ENCODE measurements around the gene UBE2V1.
A peak's percentile ranks its signal among the peaks of the same experiment; 100 is the strongest.

UBE2V1 gene

DNA sequence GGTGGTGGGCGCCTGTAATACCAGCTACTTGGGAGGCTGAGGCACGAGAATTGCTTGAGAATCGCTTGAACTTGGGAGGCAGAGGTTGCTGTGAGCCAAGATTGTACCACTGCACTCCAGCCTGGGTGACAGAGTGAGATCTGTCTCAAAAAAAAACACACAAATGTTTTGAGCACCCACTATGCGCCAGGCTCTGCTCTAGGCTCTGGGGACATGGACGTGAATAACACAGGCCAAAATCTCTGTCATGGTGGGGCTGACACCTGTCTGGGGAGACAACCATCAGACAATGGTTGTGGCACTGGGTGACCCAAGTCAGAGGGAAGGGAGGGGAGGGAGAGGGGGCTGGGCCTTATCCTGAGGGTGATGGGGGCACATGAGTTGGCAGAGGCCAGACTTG, 62.7 kb downstream of the UBE2V1 start:
- Histone ChIP-seq H3K9me3 (ENCODE audit: control insufficient read depth in 2 of 2, low read length in 2 of 2) (no peaks in the 10 kb centered on the region), H3K27me3 (ENCODE audit: control insufficient read depth in 2 of 2, insufficient read depth in 2 of 2, low read length in 2 of 2) (no peaks in the 10 kb centered on the region), H3K9ac (ENCODE audit: low read depth in 1 of 2, low read length in 2 of 2) (no peak overlapping the region), H3K36me3 (ENCODE audit: control insufficient read depth in 2 of 2, insufficient read depth in 2 of 2, low read length in 2 of 2) (no peaks in the 10 kb centered on the region), H3K4me1 (ENCODE audit: control insufficient read depth in 2 of 2, insufficient read depth in 2 of 2, low read length in 2 of 2) (peaks cover 3 to 5% of the 10 kb centered on the region in 2 donors), H3K4me3 (ENCODE audit: low read length in 2 of 2) (no peak overlapping the region), H3K27ac (ENCODE audit: low read depth in 2 of 2, low read length in 2 of 2) (no peak overlapping the region)

DNA sequence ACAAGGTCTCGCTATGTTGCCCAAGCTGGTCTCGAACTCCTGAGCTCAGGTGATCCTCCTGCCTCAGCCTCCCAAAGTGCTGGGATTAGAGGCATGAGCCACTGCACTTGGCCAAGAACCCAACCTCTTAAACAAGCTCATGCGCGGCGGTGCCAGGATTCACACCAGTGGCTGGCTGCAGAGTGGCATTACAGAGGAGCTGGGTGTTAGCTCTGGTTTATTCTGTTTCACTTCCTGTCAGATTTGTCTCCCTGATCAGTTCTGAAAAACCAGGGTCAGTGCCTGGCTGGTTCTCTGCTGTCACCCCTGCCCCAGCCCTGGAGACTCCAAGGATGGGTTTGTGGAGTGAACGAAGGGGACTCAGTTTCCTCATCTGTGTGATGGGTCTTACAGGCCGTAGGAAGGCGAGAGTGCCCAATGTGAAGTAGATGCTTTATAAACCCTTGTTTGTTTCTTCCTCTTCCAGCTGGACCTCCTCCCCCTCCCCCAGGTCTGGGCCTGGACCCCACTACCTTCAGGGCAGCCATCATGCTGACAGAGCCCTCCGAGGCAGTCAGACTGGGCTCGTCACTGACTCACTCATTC, 63.4 kb downstream of the UBE2V1 start:
- no peaks in the 10 kb centered on the region for H3K9me3 ChIP-seq (ENCODE audit: control insufficient read depth in 2 of 2, low read length in 2 of 2)
- no peaks in the 10 kb centered on the region for H3K36me3 ChIP-seq (ENCODE audit: control insufficient read depth in 2 of 2, insufficient read depth in 2 of 2, low read length in 2 of 2)
- no peak overlapping the region for H3K27ac ChIP-seq (ENCODE audit: low read depth in 2 of 2, low read length in 2 of 2)
- no peak overlapping the region for H3K9ac ChIP-seq (ENCODE audit: low read depth in 1 of 2, low read length in 2 of 2)
- H3K27me3 ChIP-seq (ENCODE audit: control insufficient read depth in 2 of 2, insufficient read depth in 2 of 2, low read length in 2 of 2) = no peaks in the 10 kb centered on the region
- no peak overlapping the region for H3K4me3 ChIP-seq (ENCODE audit: low read length in 2 of 2)
- peaks cover 0 to 2% of the 10 kb centered on the region in 2 donors for H3K4me1 ChIP-seq (ENCODE audit: control insufficient read depth in 2 of 2, insufficient read depth in 2 of 2, low read length in 2 of 2)

DNA sequence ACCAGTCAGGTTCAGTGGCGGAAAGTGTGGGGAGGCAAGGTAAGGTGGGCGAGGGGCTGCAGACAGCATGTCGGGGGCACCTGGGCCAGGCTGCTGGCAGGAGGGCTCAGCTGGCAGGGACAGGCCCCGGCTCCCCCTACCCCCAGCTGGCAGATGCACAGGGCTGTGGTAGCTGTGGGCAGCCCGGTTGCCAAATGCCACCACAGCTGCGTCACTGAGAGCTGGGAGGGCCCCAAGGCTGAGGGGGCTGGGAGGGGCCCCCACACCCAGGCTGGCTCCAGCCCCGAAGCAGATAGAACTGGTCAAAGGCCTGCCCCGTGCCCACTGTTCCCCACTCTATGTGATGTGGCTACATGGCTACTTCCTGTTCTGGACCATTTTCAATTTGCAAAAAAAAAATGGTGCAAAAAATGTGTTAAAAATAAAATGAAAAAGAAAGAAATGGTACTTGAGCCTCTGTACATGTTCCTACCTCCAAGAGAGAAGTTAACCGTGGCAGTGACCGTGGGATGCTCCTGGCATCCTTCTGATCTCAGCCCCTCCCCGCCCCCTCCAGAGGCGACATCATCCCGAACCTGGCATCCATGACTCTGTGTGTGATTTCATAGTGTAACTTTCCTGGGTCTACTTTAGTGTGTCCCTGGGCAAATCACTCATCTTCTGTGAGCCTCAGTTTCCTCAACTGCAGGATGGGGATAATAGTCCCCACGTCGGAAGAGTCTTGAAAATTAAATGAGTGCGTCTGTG, 64.4 kb downstream of the UBE2V1 start:
- H3K27ac ChIP-seq (ENCODE audit: low read depth in 2 of 2, low read length in 2 of 2) = no peak overlapping the region
- no peak overlapping the region for H3K4me3 ChIP-seq (ENCODE audit: low read length in 2 of 2)
- no peaks in the 10 kb centered on the region for H3K36me3 ChIP-seq (ENCODE audit: control insufficient read depth in 2 of 2, insufficient read depth in 2 of 2, low read length in 2 of 2)
- no peaks in the 10 kb centered on the region for H3K9me3 ChIP-seq (ENCODE audit: control insufficient read depth in 2 of 2, low read length in 2 of 2)
- H3K4me1 ChIP-seq (ENCODE audit: control insufficient read depth in 2 of 2, insufficient read depth in 2 of 2, low read length in 2 of 2) = peaks cover 0 to 2% of the 10 kb centered on the region in 2 donors
- no peaks in the 10 kb centered on the region for H3K27me3 ChIP-seq (ENCODE audit: control insufficient read depth in 2 of 2, insufficient read depth in 2 of 2, low read length in 2 of 2)
- no peak overlapping the region for H3K9ac ChIP-seq (ENCODE audit: low read depth in 1 of 2, low read length in 2 of 2)

DNA sequence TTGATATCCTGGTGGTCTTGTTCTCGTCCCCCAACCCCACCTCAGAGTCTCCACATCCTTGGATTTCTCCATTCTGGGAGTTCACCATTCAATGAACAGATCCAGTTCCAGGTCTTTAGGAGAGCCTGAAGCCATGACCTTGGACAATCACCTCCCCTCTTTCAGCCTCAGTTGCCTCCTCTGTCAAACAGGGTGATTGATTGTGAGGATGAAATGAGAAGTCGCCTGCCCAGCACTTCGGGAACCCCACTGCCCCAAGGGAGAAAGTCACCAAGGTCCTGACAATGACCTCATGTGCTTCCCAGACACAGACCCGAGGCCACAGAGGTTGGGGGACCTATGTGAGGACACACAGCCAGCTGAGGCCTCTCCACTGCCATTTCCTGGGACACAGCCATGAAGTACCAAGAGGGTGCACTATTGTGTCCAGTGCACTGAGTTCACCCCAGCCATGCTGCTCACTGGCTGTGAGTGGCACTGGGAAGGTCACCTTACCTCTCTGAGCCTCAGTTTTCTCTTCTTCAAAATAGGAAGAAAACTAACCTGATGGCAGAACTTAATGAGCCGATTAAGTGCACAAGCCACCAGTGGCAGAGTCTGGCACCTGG, 68.5 kb downstream of the UBE2V1 start:
- no peaks in the 10 kb centered on the region for H3K9me3 ChIP-seq (ENCODE audit: control insufficient read depth in 2 of 2, low read length in 2 of 2)
- no peak overlapping the region for H3K9ac ChIP-seq (ENCODE audit: low read depth in 1 of 2, low read length in 2 of 2)
- H3K4me1 ChIP-seq (ENCODE audit: control insufficient read depth in 2 of 2, insufficient read depth in 2 of 2, low read length in 2 of 2) = peaks cover 0 to 2% of the 10 kb centered on the region in 2 donors
- no peak overlapping the region for H3K27ac ChIP-seq (ENCODE audit: low read depth in 2 of 2, low read length in 2 of 2)
- H3K4me3 ChIP-seq (ENCODE audit: low read length in 2 of 2) = no peak overlapping the region
- H3K36me3 ChIP-seq (ENCODE audit: control insufficient read depth in 2 of 2, insufficient read depth in 2 of 2, low read length in 2 of 2) = no peaks in the 10 kb centered on the region
- H3K27me3 ChIP-seq (ENCODE audit: control insufficient read depth in 2 of 2, insufficient read depth in 2 of 2, low read length in 2 of 2) = no peaks in the 10 kb centered on the region

DNA sequence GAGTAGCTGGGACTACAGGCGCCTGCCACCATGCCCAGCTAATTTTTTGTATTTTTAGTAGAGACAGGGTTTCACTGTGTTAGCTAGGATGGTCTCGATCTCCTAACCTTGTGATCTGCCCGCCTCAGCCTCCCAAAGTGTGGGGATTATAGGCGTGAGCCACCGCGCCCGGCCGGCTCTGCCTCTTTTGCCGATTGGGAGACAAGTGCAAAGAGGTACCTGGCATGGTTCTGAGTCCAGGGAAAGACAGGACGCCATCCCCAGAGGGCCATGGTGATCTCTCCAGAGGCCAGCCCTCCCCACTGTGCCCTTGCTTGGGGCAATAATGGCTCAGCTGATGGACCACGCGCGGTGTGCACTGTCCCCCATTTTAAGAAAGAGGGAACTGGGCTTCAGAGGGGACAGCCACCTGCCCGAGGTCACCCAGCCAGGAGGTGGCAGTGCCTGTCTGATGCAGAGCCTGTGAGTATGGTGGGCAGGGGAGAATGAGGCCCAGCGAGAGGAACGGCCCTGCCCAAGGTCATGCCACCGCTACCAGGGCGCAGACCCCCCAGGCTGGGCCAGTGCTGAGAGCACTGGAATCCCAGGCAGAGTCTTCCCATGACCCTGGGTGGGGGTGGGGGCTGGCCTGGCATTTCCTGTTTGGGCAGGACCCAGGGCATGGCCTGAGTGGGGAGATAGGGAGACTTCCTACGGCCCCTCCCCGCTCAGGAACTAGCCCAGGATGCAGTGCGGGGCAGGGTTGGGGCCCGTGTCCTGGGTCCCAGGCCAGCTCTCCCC, 69.2 kb downstream of the UBE2V1 start:
- Histone ChIP-seq H3K4me1 (ENCODE audit: control insufficient read depth in 2 of 2, insufficient read depth in 2 of 2, low read length in 2 of 2) (peaks cover 0 to 2% of the 10 kb centered on the region in 2 donors), H3K9me3 (ENCODE audit: control insufficient read depth in 2 of 2, low read length in 2 of 2) (no peaks in the 10 kb centered on the region), H3K27ac (ENCODE audit: low read depth in 2 of 2, low read length in 2 of 2) (no peak overlapping the region), H3K9ac (ENCODE audit: low read depth in 1 of 2, low read length in 2 of 2) (no peak overlapping the region), H3K36me3 (ENCODE audit: control insufficient read depth in 2 of 2, insufficient read depth in 2 of 2, low read length in 2 of 2) (no peaks in the 10 kb centered on the region), H3K27me3 (ENCODE audit: control insufficient read depth in 2 of 2, insufficient read depth in 2 of 2, low read length in 2 of 2) (no peaks in the 10 kb centered on the region), H3K4me3 (ENCODE audit: low read length in 2 of 2) (no peak overlapping the region)

DNA sequence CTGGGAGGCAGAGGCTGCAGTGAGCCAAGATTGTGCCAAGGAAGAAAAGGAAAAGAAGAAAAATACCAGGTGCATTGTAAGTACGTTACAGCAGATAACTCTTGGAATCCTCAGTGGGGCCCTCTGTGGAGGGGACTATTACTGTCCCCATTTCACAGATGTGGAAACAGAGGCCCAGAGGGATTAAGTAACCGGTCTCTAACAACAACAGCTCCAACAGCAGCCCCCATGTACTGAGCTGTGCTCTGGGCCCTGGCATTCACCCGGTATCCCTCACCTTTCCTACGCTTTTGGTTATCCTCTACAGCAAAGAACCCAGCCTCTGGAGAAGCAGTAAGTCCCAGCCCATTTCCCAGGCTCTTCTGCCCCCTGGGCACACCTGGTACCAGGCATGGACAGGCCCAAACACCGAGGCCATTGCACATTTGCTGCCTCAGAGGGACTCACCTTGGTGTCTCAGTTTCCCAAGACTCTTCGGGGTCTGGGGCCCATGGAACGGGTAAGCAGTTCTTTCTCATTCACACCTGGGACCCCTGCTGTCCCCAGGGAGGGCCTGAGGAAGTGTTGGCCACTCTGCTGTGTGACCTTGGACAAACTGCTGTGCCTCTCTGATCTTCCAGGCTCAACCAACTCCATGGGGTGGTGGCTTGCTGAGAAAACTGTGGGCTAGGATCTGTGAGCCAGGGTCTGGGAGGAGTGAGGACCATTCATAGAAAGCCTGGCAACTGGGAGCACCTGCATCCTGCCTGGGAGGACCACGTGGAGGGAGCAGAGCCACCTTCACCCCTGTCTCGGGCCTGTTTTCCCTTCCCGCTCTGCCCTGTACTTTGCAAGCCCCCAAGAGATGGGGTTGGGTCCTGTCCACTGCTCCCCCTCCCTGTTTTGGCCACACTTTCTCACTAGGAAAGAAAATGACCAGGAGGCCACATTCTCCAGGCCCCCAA, 70.3 kb downstream of the UBE2V1 start:
- H3K27me3 ChIP-seq (ENCODE audit: control insufficient read depth in 2 of 2, insufficient read depth in 2 of 2, low read length in 2 of 2) = no peaks in the 10 kb centered on the region
- H3K9ac ChIP-seq (ENCODE audit: low read depth in 1 of 2, low read length in 2 of 2) = no peak overlapping the region
- H3K4me1 ChIP-seq (ENCODE audit: control insufficient read depth in 2 of 2, insufficient read depth in 2 of 2, low read length in 2 of 2) = no peaks in the 10 kb centered on the region
- no peak overlapping the region for H3K4me3 ChIP-seq (ENCODE audit: low read length in 2 of 2)
- H3K27ac ChIP-seq (ENCODE audit: low read depth in 2 of 2, low read length in 2 of 2) = no peak overlapping the region
- H3K9me3 ChIP-seq (ENCODE audit: control insufficient read depth in 2 of 2, low read length in 2 of 2) = no peaks in the 10 kb centered on the region
- no peaks in the 10 kb centered on the region for H3K36me3 ChIP-seq (ENCODE audit: control insufficient read depth in 2 of 2, insufficient read depth in 2 of 2, low read length in 2 of 2)

DNA sequence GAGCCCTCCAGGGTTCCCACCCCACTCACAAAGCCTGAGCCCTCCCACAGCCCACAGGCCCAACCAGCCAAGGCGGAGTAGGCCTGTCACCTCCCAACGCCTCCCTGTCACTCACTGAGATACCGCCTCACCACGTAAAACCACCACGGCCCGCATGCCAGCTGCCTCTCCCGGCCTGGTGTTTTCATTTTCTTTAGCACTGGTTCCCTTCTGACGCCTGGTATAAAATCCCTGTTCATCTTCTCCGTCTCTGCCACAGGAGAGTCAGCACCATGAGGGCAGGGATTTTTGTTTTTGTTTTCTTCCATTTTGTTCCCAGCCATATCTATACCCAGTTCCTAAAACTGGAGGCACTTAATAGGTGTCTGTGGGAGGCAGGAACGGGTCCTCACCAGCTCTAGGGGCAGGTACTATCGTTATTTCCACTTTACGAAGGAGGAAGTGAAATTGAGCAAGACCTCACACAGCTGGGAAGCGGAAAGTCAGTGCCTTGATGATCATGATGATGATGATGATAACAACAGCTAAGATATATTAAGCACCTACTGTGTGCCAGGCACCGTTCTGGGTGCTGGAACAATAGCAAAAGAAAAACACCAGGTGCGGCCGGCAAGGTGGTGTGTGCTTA, 71.6 kb downstream of the UBE2V1 start:
- peak overlapping the region in 1 of 2 donors; percentile 32 for H3K27ac ChIP-seq (ENCODE audit: low read depth in 2 of 2, low read length in 2 of 2)
- no peaks in the 10 kb centered on the region for H3K36me3 ChIP-seq (ENCODE audit: control insufficient read depth in 2 of 2, insufficient read depth in 2 of 2, low read length in 2 of 2)
- no peaks in the 10 kb centered on the region for H3K9me3 ChIP-seq (ENCODE audit: control insufficient read depth in 2 of 2, low read length in 2 of 2)
- H3K4me3 ChIP-seq (ENCODE audit: low read length in 2 of 2) = no peak overlapping the region
- H3K4me1 ChIP-seq (ENCODE audit: control insufficient read depth in 2 of 2, insufficient read depth in 2 of 2, low read length in 2 of 2) = no peaks in the 10 kb centered on the region
- no peaks in the 10 kb centered on the region for H3K27me3 ChIP-seq (ENCODE audit: control insufficient read depth in 2 of 2, insufficient read depth in 2 of 2, low read length in 2 of 2)
- H3K9ac ChIP-seq (ENCODE audit: low read depth in 1 of 2, low read length in 2 of 2) = no peak overlapping the region

DNA sequence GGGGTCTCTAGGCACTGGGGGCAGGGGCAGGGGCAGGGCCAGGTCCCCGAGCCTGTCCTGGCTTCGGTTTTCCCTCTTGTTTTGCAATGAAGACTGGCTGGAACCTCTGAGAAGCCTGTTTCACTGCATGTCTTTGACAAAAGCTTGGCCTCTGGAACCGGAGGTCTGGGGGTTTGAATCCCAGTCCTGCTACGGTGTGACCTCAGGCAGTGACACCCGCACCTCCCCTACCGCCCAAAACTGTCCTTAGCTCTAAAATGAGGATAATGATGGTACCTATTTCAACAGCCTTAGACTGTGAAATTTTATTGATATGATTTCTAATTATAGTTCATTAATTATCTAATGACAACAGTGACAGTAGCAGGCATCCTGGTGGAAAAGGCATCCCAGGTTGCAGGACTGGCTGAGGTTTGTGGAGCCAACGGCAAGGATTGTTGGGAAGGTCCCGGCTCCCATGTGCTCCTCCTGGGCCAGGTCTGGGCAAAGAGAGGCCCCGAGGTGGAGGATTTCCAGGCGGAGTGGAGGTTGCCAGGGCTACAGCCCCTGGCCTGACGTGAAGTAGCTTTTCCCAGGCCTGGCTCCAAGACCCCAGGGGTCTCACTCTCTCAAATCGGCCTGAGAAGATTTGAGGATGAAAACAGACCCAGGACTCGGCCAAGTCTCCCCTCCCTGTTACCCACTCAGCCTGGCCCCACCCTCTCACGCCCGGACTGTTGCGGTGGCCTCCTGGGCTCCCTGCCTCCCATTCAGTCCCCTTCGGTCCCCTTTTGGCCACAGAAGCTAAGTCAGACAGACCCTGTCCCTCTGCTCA, 72.3 kb downstream of the UBE2V1 start:
- no peak overlapping the region for H3K4me3 ChIP-seq (ENCODE audit: low read length in 2 of 2)
- no peak overlapping the region for H3K9ac ChIP-seq (ENCODE audit: low read depth in 1 of 2, low read length in 2 of 2)
- no peaks in the 10 kb centered on the region for H3K27me3 ChIP-seq (ENCODE audit: control insufficient read depth in 2 of 2, insufficient read depth in 2 of 2, low read length in 2 of 2)
- no peaks in the 10 kb centered on the region for H3K9me3 ChIP-seq (ENCODE audit: control insufficient read depth in 2 of 2, low read length in 2 of 2)
- H3K36me3 ChIP-seq (ENCODE audit: control insufficient read depth in 2 of 2, insufficient read depth in 2 of 2, low read length in 2 of 2) = no peaks in the 10 kb centered on the region
- H3K4me1 ChIP-seq (ENCODE audit: control insufficient read depth in 2 of 2, insufficient read depth in 2 of 2, low read length in 2 of 2) = no peaks in the 10 kb centered on the region
- H3K27ac ChIP-seq (ENCODE audit: low read depth in 2 of 2, low read length in 2 of 2) = peak overlapping the region in 1 of 2 donors; percentile 32
